ENCODE measurements around the gene WRAP73.

The WRAP73 gene

GRCh38 chr1:3603571-3604467 lies 46.1 kb downstream of the WRAP73 start:
- Histone ChIP-seq H3K27me3 (ENCODE audit: control insufficient read depth, insufficient read depth, low read length, poor library complexity, severe bottlenecking) (no peaks in the 10 kb centered on the region), H3K4me3 (ENCODE audit: insufficient read depth, low read depth, low read length) (no peak overlapping the region), H3K4me1 (ENCODE audit: control insufficient read depth, insufficient read depth, low read length) (peaks cover 26% of the 10 kb centered on the region), H3K36me3 (ENCODE audit: control insufficient read depth, insufficient read depth, low read length) (no peaks in the 10 kb centered on the region), H3K27ac (ENCODE audit: insufficient read depth, low read depth, low read length, poor library complexity, severe bottlenecking) (no peak overlapping the region), H3K9me3 (ENCODE audit: control insufficient read depth, low read length) (no peaks in the 10 kb centered on the region)
- WGBS, 2 experiments, result 89 to 90% methylated on average over 29 of the region's 29 CpGs

- no peaks in the 10 kb centered on the region for H3K9me3 ChIP-seq (ENCODE audit: control insufficient read depth, low read length)
- peaks cover 26% of the 10 kb centered on the region for H3K4me1 ChIP-seq (ENCODE audit: control insufficient read depth, insufficient read depth, low read length)
- no peaks in the 10 kb centered on the region for H3K27me3 ChIP-seq (ENCODE audit: control insufficient read depth, insufficient read depth, low read length, poor library complexity, severe bottlenecking)
- 95% methylated on average over 11 of the region's 11 CpGs for WGBS, 2 experiments
- no peaks in the 10 kb centered on the region for H3K36me3 ChIP-seq (ENCODE audit: control insufficient read depth, insufficient read depth, low read length)
- H3K4me3 ChIP-seq (ENCODE audit: insufficient read depth, low read depth, low read length), result no peak overlapping the region
- no peak overlapping the region for H3K27ac ChIP-seq (ENCODE audit: insufficient read depth, low read depth, low read length, poor library complexity, severe bottlenecking)
Measured at GRCh38 chr1:3603156-3603555, 46.7 kb downstream of the WRAP73 start.

- no peaks in the 10 kb centered on the region for H3K9me3 ChIP-seq (ENCODE audit: control insufficient read depth, low read length)
- H3K27ac ChIP-seq (ENCODE audit: insufficient read depth, low read depth, low read length, poor library complexity, severe bottlenecking), result no peak overlapping the region
- H3K4me3 ChIP-seq (ENCODE audit: insufficient read depth, low read depth, low read length), result no peak overlapping the region
- H3K4me1 ChIP-seq (ENCODE audit: control insufficient read depth, insufficient read depth, low read length), result peaks cover 26% of the 10 kb centered on the region
- no peaks in the 10 kb centered on the region for H3K36me3 ChIP-seq (ENCODE audit: control insufficient read depth, insufficient read depth, low read length)
- no peaks in the 10 kb centered on the region for H3K27me3 ChIP-seq (ENCODE audit: control insufficient read depth, insufficient read depth, low read length, poor library complexity, severe bottlenecking)
- 91 to 94% methylated on average over 21 of the region's 21 CpGs for WGBS, 2 experiments
Measured at GRCh38 chr1:3602375-3602774, 47.5 kb downstream of the WRAP73 start.

- H3K36me3 ChIP-seq (ENCODE audit: control insufficient read depth, insufficient read depth, low read length), result no peaks in the 10 kb centered on the region
- H3K27me3 ChIP-seq (ENCODE audit: control insufficient read depth, insufficient read depth, low read length, poor library complexity, severe bottlenecking), result no peaks in the 10 kb centered on the region
- 85% methylated on average over 16 of the region's 16 CpGs for WGBS, 2 experiments
- no peak overlapping the region for H3K4me3 ChIP-seq (ENCODE audit: insufficient read depth, low read depth, low read length)
- H3K27ac ChIP-seq (ENCODE audit: insufficient read depth, low read depth, low read length, poor library complexity, severe bottlenecking), result no peak overlapping the region
- peaks cover 27% of the 10 kb centered on the region for H3K4me1 ChIP-seq (ENCODE audit: control insufficient read depth, insufficient read depth, low read length)
- no peaks in the 10 kb centered on the region for H3K9me3 ChIP-seq (ENCODE audit: control insufficient read depth, low read length)
Measured at GRCh38 chr1:3601743-3602142, 48.2 kb downstream of the WRAP73 start.

- Histone ChIP-seq H3K4me1 (ENCODE audit: control insufficient read depth, insufficient read depth, low read length) (peaks cover 27% of the 10 kb centered on the region), H3K36me3 (ENCODE audit: control insufficient read depth, insufficient read depth, low read length) (no peaks in the 10 kb centered on the region), H3K9me3 (ENCODE audit: control insufficient read depth, low read length) (no peaks in the 10 kb centered on the region), H3K27ac (ENCODE audit: insufficient read depth, low read depth, low read length, poor library complexity, severe bottlenecking) (no peak overlapping the region), H3K27me3 (ENCODE audit: control insufficient read depth, insufficient read depth, low read length, poor library complexity, severe bottlenecking) (no peaks in the 10 kb centered on the region), H3K4me3 (ENCODE audit: insufficient read depth, low read depth, low read length) (no peak overlapping the region)
- WGBS, 2 experiments, result 91 to 92% methylated on average over 10 of the region's 10 CpGs
Measured at GRCh38 chr1:3600354-3600753, 49.5 kb downstream of the WRAP73 start.

- H3K27me3 ChIP-seq (ENCODE audit: control insufficient read depth, insufficient read depth, low read length, poor library complexity, severe bottlenecking), result no peaks in the 10 kb centered on the region
- no peaks in the 10 kb centered on the region for H3K9me3 ChIP-seq (ENCODE audit: control insufficient read depth, low read length)
- no peaks in the 10 kb centered on the region for H3K36me3 ChIP-seq (ENCODE audit: control insufficient read depth, insufficient read depth, low read length)
- H3K27ac ChIP-seq (ENCODE audit: insufficient read depth, low read depth, low read length, poor library complexity, severe bottlenecking), result no peak overlapping the region
- 88 to 89% methylated on average over 15 of the region's 15 CpGs for WGBS, 2 experiments
- H3K4me1 ChIP-seq (ENCODE audit: control insufficient read depth, insufficient read depth, low read length), result peaks cover 27% of the 10 kb centered on the region
- no peak overlapping the region for H3K4me3 ChIP-seq (ENCODE audit: insufficient read depth, low read depth, low read length)
Measured at GRCh38 chr1:3599816-3600215, 50.1 kb downstream of the WRAP73 start.

- no peak overlapping the region for H3K27ac ChIP-seq (ENCODE audit: insufficient read depth, low read depth, low read length, poor library complexity, severe bottlenecking)
- 88 to 90% methylated on average over 16 of the region's 16 CpGs for WGBS, 2 experiments
- H3K27me3 ChIP-seq (ENCODE audit: control insufficient read depth, insufficient read depth, low read length, poor library complexity, severe bottlenecking), result no peaks in the 10 kb centered on the region
Measured at GRCh38 chr1:3599286-3599811, 50.6 kb downstream of the WRAP73 start.

GRCh38 chr1:3598522-3599285 lies 51.2 kb downstream of the WRAP73 start:
- 49 to 50% methylated on average over 30 of the region's 30 CpGs for WGBS, 2 experiments
- peak overlapping the region; percentile 3 for H3K4me3 ChIP-seq (ENCODE audit: insufficient read depth, low read depth, low read length)
- no peaks in the 10 kb centered on the region for H3K36me3 ChIP-seq (ENCODE audit: control insufficient read depth, insufficient read depth, low read length)
- H3K4me1 ChIP-seq (ENCODE audit: control insufficient read depth, insufficient read depth, low read length), result peaks cover 31% of the 10 kb centered on the region
- H3K27ac ChIP-seq (ENCODE audit: insufficient read depth, low read depth, low read length, poor library complexity, severe bottlenecking), result no peak overlapping the region
- no peaks in the 10 kb centered on the region for H3K27me3 ChIP-seq (ENCODE audit: control insufficient read depth, insufficient read depth, low read length, poor library complexity, severe bottlenecking)
- no peaks in the 10 kb centered on the region for H3K9me3 ChIP-seq (ENCODE audit: control insufficient read depth, low read length)

More at GRCh38 chr1:3599286-3599811, 50.6 kb downstream of the WRAP73 start:
- Histone ChIP-seq H3K36me3 (ENCODE audit: control insufficient read depth, insufficient read depth, low read length) (no peaks in the 10 kb centered on the region), H3K4me1 (ENCODE audit: control insufficient read depth, insufficient read depth, low read length) (peaks cover 27% of the 10 kb centered on the region), H3K4me3 (ENCODE audit: insufficient read depth, low read depth, low read length) (no peak overlapping the region), H3K9me3 (ENCODE audit: control insufficient read depth, low read length) (no peaks in the 10 kb centered on the region)

GRCh38 chr1:3598051-3598491 lies 51.8 kb downstream of the WRAP73 start:
- H3K27ac ChIP-seq (ENCODE audit: insufficient read depth, low read depth, low read length, poor library complexity, severe bottlenecking), result no peak overlapping the region
- 71 to 79% methylated on average over 26 of the region's 26 CpGs for WGBS, 2 experiments

GRCh38 chr1:3597599-3597964 lies 52.3 kb downstream of the WRAP73 start:
- Histone ChIP-seq H3K36me3 (ENCODE audit: control insufficient read depth, insufficient read depth, low read length) (no peaks in the 10 kb centered on the region), H3K9me3 (ENCODE audit: control insufficient read depth, low read length) (no peaks in the 10 kb centered on the region), H3K4me3 (ENCODE audit: insufficient read depth, low read depth, low read length) (no peak overlapping the region), H3K27me3 (ENCODE audit: control insufficient read depth, insufficient read depth, low read length, poor library complexity, severe bottlenecking) (no peaks in the 10 kb centered on the region), H3K27ac (ENCODE audit: insufficient read depth, low read depth, low read length, poor library complexity, severe bottlenecking) (no peak overlapping the region), H3K4me1 (ENCODE audit: control insufficient read depth, insufficient read depth, low read length) (peaks cover 34% of the 10 kb centered on the region)
- WGBS, 2 experiments, result 57 to 61% methylated on average over 11 of the region's 11 CpGs

More at GRCh38 chr1:3598051-3598491, 51.8 kb downstream of the WRAP73 start:
- peaks cover 34% of the 10 kb centered on the region for H3K4me1 ChIP-seq (ENCODE audit: control insufficient read depth, insufficient read depth, low read length)
- H3K4me3 ChIP-seq (ENCODE audit: insufficient read depth, low read depth, low read length), result peak overlapping the region; percentile 3
- H3K36me3 ChIP-seq (ENCODE audit: control insufficient read depth, insufficient read depth, low read length), result no peaks in the 10 kb centered on the region
- no peaks in the 10 kb centered on the region for H3K9me3 ChIP-seq (ENCODE audit: control insufficient read depth, low read length)
- no peaks in the 10 kb centered on the region for H3K27me3 ChIP-seq (ENCODE audit: control insufficient read depth, insufficient read depth, low read length, poor library complexity, severe bottlenecking)
